Naive thymus-derived CD4-positive, alpha-beta T cell (primary cell): ENCODE results near the gene NR3C2. TPM values are rescaled to one million over a fixed set of nuclear protein-coding genes. Genes with fewer than 3 reads are reported as not detected.

Experiments used
- ATAC-seq: fragments of 150-1000 bp; cut with Tn5 transposase; 2 replicates; pipeline ENCODE4 v1.10.0; 2021; ENCODE audit warnings: mild to moderate bottlenecking, moderate library complexity
- CTCF ChIA-PET: fragments of 350-600 bp; sonication (Branson Sonifier 250); formaldehyde crosslinking; loops from one replicate; lab custom pipeline; 2021; ENCODE audit warnings: antibody characterized with exemption; lab: Charles Lee
- POLR2A ChIA-PET: fragments of 350-600 bp; sonication (Branson Sonifier 250); formaldehyde crosslinking; loops from one replicate; lab custom pipeline; 2021; ENCODE audit warnings: antibody characterized with exemption, inconsistent platforms; lab: Charles Lee
- DNase-seq, 9 donors: peaks; one replicate each; pipeline versions ENCODE4 v3.0.0 to v3.0.0-alpha.2; 2020 to 2022; ENCODE audit warnings: mixed read lengths in 1 of 9
- H3K27ac ChIP-seq: one replicate; pipeline ENCODE4 v1.7.0; 2013; ENCODE audit warnings: mild to moderate bottlenecking, low read depth, low read length, moderate library complexity
- H3K27me3 ChIP-seq, 2 donors: one replicate each; pipeline ENCODE4 v1.7.0; 2013; ENCODE audit warnings: low read length in 2 of 2, mild to moderate bottlenecking in 2 of 2, moderate library complexity in 2 of 2; ENCODE audit not compliant: control insufficient read depth in 2 of 2, insufficient read depth in 2 of 2
- H3K36me3 ChIP-seq, 3 experiments: 1 replicate in 2 of 3; 2 replicates in 1 of 3; pipeline ENCODE4 v1.7.0; 2013; ENCODE audit warnings: low read length in 3 of 3, mild to moderate bottlenecking in 3 of 3, moderate library complexity in 1 of 3; ENCODE audit not compliant: insufficient read depth in 3 of 3, control insufficient read depth in 2 of 3
- H3K4me1 ChIP-seq, 2 donors: one replicate each; pipeline ENCODE4 v1.7.0; 2013; ENCODE audit warnings: low read length in 2 of 2, mild to moderate bottlenecking in 2 of 2, moderate library complexity in 1 of 2; ENCODE audit not compliant: control insufficient read depth in 2 of 2, insufficient read depth in 2 of 2
- H3K4me3 ChIP-seq: 2 replicates; pipeline ENCODE4 v1.7.0; 2013; ENCODE audit warnings: mild to moderate bottlenecking, low read length
- H3K9me3 ChIP-seq, 3 experiments: 1 replicate in 2 of 3; 2 replicates in 1 of 3; pipeline ENCODE4 v1.7.0; 2013; ENCODE audit warnings: low read length in 3 of 3; ENCODE audit not compliant: control insufficient read depth in 2 of 3
- H3K27ac Mint-ChIP-seq, 9 donors: one replicate each; pipeline ENCODE4 v1.8.0; 2020 to 2022; ENCODE audit warnings: mixed read lengths in 9 of 9, mild to moderate bottlenecking in 8 of 9, moderate library complexity in 5 of 9, inconsistent platforms in 2 of 9
- H3K27me3 Mint-ChIP-seq, 5 donors: one replicate each; pipeline ENCODE4 v1.8.0; 2021 to 2022; ENCODE audit warnings: mixed read lengths in 5 of 5, mild to moderate bottlenecking in 1 of 5
- H3K36me3 Mint-ChIP-seq, 5 donors: one replicate each; pipeline ENCODE4 v1.8.0; 2020 to 2022; ENCODE audit warnings: mixed read lengths in 5 of 5, mild to moderate bottlenecking in 3 of 5, inconsistent platforms in 1 of 5
- H3K4me1 Mint-ChIP-seq, 7 donors: one replicate each; pipeline ENCODE4 v1.8.0; 2020 to 2022; ENCODE audit warnings: mixed read lengths in 7 of 7, mild to moderate bottlenecking in 3 of 7, inconsistent platforms in 1 of 7
- H3K4me3 Mint-ChIP-seq, 10 donors: one replicate each; pipeline ENCODE4 v1.8.0; 2020 to 2022; ENCODE audit warnings: mild to moderate bottlenecking in 10 of 10, mixed read lengths in 10 of 10, moderate library complexity in 6 of 10, inconsistent platforms in 2 of 10
- H3K9me3 Mint-ChIP-seq, 11 donors: one replicate each; pipeline ENCODE4 v1.8.0; 2020 to 2022; ENCODE audit warnings: mixed read lengths in 11 of 11, mild to moderate bottlenecking in 4 of 11, inconsistent platforms in 1 of 11, moderate library complexity in 1 of 11
- intact Hi-C, 2 donors: fragments of 100-400 bp; cut with micrococcal nuclease; formaldehyde crosslinking; loops; one replicate each; pipeline ENCODE4 v1.15.1; 2023
- polyA plus RNA-seq, 2 donors: library from polyadenylated mRNA; unstranded; fragments of 300-500 nt; fragmentation: Illumina TruSeq; gene quantifications; one replicate each; pipeline ENCODE4 v1.2.3, GENCODE V29; 2021
- total RNA-seq, 6 experiments: library from RNA in 5 of 6; stranded (reverse) in 5 of 6; gene quantifications; 1 replicate in 5 of 6; 2 replicates in 1 of 6; pipeline ENCODE4 v1.2.3 and lab custom pipeline; 2021 to 2026

NR3C2 gene
- total and polyA plus RNA-seq, 7 experiments from 2014 or later: 2.2 to 55.2 (median 38.6) TPM

GRCh38 chr4:148161601-148162000 lies 280.6 kb downstream of the NR3C2 start:
- intact Hi-C loops: no loop called here
- no peaks in the 10 kb centered on the region for H3K36me3 ChIP-seq
- Mint-ChIP-seq H3K9me3 (peaks cover 0 to 8% (median 2%) of the 10 kb centered on the region in 11 donors), H3K27ac (peak overlapping the region in 2 of 9 donors; percentile 6 to 40), H3K36me3 (peaks cover 0 to 16% (median 9%) of the 10 kb centered on the region in 5 donors), H3K27me3 (no peaks in the 10 kb centered on the region), H3K4me1 (peaks cover 0 to 22% (median 3%) of the 10 kb centered on the region in 7 donors), H3K4me3 (no peak overlapping the region)
- no peaks in the 10 kb centered on the region for H3K4me1 ChIP-seq
- H3K27ac ChIP-seq: no peak overlapping the region
- ChIA-PET CTCF (no interaction called here), POLR2A (no interaction called here)
- H3K4me3 ChIP-seq: no peak overlapping the region
- no peaks in the 10 kb centered on the region for H3K27me3 ChIP-seq
- DNase-seq (no peak), ATAC-seq (no peak)
- H3K9me3 ChIP-seq: no peaks in the 10 kb centered on the region

GRCh38 chr4:148159793-148160192 lies 282.4 kb downstream of the NR3C2 start:
- Histone ChIP-seq H3K27ac (no peak overlapping the region), H3K4me3 (no peak overlapping the region), H3K4me1 (no peaks in the 10 kb centered on the region), H3K36me3 (no peaks in the 10 kb centered on the region), H3K9me3 (no peaks in the 10 kb centered on the region), H3K27me3 (no peaks in the 10 kb centered on the region)
- no peak overlapping the region for H3K27ac Mint-ChIP-seq
- intact Hi-C loops: no loop called here
- no peak overlapping the region for H3K4me3 Mint-ChIP-seq
- no peaks in the 10 kb centered on the region for H3K27me3 Mint-ChIP-seq
- POLR2A ChIA-PET: no interaction called here
- DNase-seq (no peak), ATAC-seq (no peak)
- H3K36me3 Mint-ChIP-seq: peaks cover 0 to 20% (median 9%) of the 10 kb centered on the region in 5 donors
- peaks cover 0 to 13% (median 0%) of the 10 kb centered on the region in 7 donors for H3K4me1 Mint-ChIP-seq
- CTCF ChIA-PET: no interaction called here
- peaks cover 0 to 8% (median 2%) of the 10 kb centered on the region in 11 donors for H3K9me3 Mint-ChIP-seq

DNA sequence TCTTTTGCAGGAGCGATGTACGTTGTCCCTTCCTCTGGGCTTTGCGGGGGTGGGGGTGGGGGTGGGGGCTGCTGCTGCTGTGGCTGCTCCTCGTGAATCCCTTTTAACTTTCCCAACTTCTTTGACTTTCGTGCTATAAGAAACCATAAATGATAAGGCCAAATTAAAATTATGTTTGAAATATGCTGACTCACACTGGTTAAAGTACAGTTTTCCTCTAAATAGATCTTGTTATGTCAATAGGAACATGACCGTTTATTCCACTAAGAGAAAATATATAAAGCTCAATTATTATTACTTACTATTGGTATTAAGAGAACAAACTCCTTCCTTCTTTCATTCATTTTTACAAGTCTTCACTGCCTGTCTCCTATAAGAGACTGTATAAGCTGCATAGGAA lies 287.4 kb downstream of the NR3C2 start:
- Mint-ChIP-seq H3K4me3 (no peak overlapping the region), H3K27ac (no peak overlapping the region), H3K27me3 (no peaks in the 10 kb centered on the region), H3K9me3 (peaks cover 0 to 7% (median 2%) of the 10 kb centered on the region in 11 donors), H3K36me3 (peaks cover 0 to 43% (median 30%) of the 10 kb centered on the region in 5 donors), H3K4me1 (peaks cover 0 to 3% (median 0%) of the 10 kb centered on the region in 7 donors)
- Histone ChIP-seq H3K9me3 (no peaks in the 10 kb centered on the region), H3K27ac (no peak overlapping the region), H3K4me3 (no peak overlapping the region), H3K27me3 (no peaks in the 10 kb centered on the region), H3K36me3 (peaks cover 0 to 13% (median 0%) of the 10 kb centered on the region in 3 experiments), H3K4me1 (no peaks in the 10 kb centered on the region)
- CTCF ChIA-PET: no interaction called here
- ATAC-seq (no peak), DNase-seq (no peak)
- POLR2A ChIA-PET: no interaction called here
- intact Hi-C loops: no loop called here

DNA sequence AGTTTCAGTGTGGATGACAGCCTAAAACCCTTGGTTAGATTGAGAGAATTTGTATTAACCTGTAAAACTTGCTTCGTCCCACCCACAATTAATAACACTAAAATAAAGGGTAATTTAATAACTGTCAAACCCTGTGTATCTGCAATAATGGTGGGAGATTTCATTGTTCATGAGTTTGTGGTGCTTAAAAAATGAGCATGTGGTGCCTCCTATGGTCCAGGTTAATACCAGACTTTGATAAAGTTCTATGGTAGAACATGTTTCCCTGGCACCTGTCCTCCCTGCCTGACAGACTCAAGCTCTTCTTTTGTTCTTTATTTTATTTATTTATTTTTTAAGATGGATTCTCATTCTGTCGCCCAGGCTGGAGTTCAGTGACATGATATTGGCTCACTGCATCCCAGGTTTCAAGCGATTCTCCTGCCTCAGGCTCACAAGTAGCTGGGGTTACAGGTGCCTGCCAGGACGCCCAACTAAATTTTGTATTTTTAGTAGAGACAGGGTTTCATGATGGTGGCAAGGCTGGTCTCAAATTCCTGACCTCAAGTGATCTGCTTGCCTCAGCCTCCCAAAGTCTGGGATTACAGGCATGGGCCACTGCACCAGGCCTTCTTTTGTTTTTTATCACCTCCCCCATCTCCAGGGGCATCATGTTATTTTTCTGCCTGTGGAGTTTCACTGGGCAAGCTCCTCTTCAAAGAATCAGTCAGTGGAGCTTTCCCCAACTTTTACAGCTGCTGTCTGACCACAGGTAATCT lies 289.2 kb downstream of the NR3C2 start:
- Mint-ChIP-seq H3K9me3 (peaks cover 0 to 4% (median 1%) of the 10 kb centered on the region in 11 donors), H3K27ac (no peak overlapping the region), H3K4me1 (peaks cover 0 to 3% (median 0%) of the 10 kb centered on the region in 7 donors), H3K36me3 (peaks cover 0 to 54% (median 45%) of the 10 kb centered on the region in 5 donors), H3K27me3 (no peaks in the 10 kb centered on the region), H3K4me3 (no peak overlapping the region)
- intact Hi-C loops: loop anchor here (1.0 kb wide), 3 partner anchors 108 to 169 kb away; no protein-coding TSS in a partner anchor
- Histone ChIP-seq H3K27me3 (no peaks in the 10 kb centered on the region), H3K36me3 (peaks cover 0 to 13% (median 0%) of the 10 kb centered on the region in 3 experiments), H3K9me3 (no peaks in the 10 kb centered on the region), H3K4me3 (no peak overlapping the region), H3K4me1 (no peaks in the 10 kb centered on the region), H3K27ac (no peak overlapping the region)
- DNase-seq (peak in 1 of 9 donors; percentile 20), ATAC-seq (no peak)
- CTCF ChIA-PET: no interaction called here
- POLR2A ChIA-PET: no interaction called here

GRCh38 chr4:148151806-148152205 lies 290.4 kb downstream of the NR3C2 start:
- DNase-seq: no peak
- intact Hi-C loops: no loop called here
- Mint-ChIP-seq H3K27me3 (no peaks in the 10 kb centered on the region), H3K27ac (no peak overlapping the region), H3K36me3 (peaks cover 0 to 60% (median 56%) of the 10 kb centered on the region in 5 donors), H3K9me3 (peaks cover 0 to under 1% (median 0%) of the 10 kb centered on the region in 11 donors), H3K4me3 (no peak overlapping the region), H3K4me1 (peaks cover 0 to 3% (median 0%) of the 10 kb centered on the region in 7 donors)
- ChIA-PET CTCF (no interaction called here), POLR2A (no interaction called here)
- ATAC-seq: no peak
- Histone ChIP-seq H3K9me3 (no peaks in the 10 kb centered on the region), H3K27me3 (no peaks in the 10 kb centered on the region), H3K36me3 (peaks cover 0 to 13% (median 0%) of the 10 kb centered on the region in 3 experiments), H3K27ac (no peak overlapping the region), H3K4me3 (no peak overlapping the region), H3K4me1 (no peaks in the 10 kb centered on the region)

GRCh38 chr4:148145475-148145874 lies 296.7 kb downstream of the NR3C2 start:
- ChIA-PET CTCF (interaction anchor here (0.6 kb wide), 1 partner anchor 105 kb away, joined by 3 read pairs; no protein-coding TSS in a partner anchor), POLR2A (no interaction called here)
- H3K9me3 Mint-ChIP-seq: no peaks in the 10 kb centered on the region
- peaks cover 0 to 9% (median 0%) of the 10 kb centered on the region in 7 donors for H3K4me1 Mint-ChIP-seq
- Histone ChIP-seq H3K9me3 (no peaks in the 10 kb centered on the region), H3K4me3 (no peak overlapping the region), H3K4me1 (no peaks in the 10 kb centered on the region), H3K27ac (no peak overlapping the region), H3K27me3 (no peaks in the 10 kb centered on the region), H3K36me3 (peaks cover 0 to 18% (median 0%) of the 10 kb centered on the region in 3 experiments)
- H3K36me3 Mint-ChIP-seq: peaks cover 0 to 76% (median 66%) of the 10 kb centered on the region in 5 donors
- H3K27ac Mint-ChIP-seq: no peak overlapping the region
- intact Hi-C loops: no loop called here
- no peaks in the 10 kb centered on the region for H3K27me3 Mint-ChIP-seq
- H3K4me3 Mint-ChIP-seq: no peak overlapping the region
- DNase-seq (no peak), ATAC-seq (no peak)
